Endodermal cell (in vitro differentiated cells): ENCODE data around the gene PRSS12. TPM values are rescaled to one million over a fixed set of nuclear protein-coding genes. Genes with fewer than 3 reads are reported as not detected.

Experiments used
- DNase-seq: peaks from one replicate; pipeline ENCODE4 v3.0.0-alpha.2; 2017
- H3K27ac ChIP-seq: 2 replicates; pipeline ENCODE4 v1.5.1; 2013; ENCODE audit warnings: mild to moderate bottlenecking, low read depth, low read length, moderate library complexity
- H3K27me3 ChIP-seq: 2 replicates; pipeline ENCODE4 v1.6.1; 2013; ENCODE audit warnings: mild to moderate bottlenecking, low read length, moderate library complexity; ENCODE audit not compliant: insufficient read depth, control insufficient read depth, poor library complexity, severe bottlenecking
- H3K36me3 ChIP-seq: 2 replicates; pipeline ENCODE4 v1.7.0; 2013; ENCODE audit warnings: mild to moderate bottlenecking, low read length, moderate library complexity; ENCODE audit not compliant: control insufficient read depth, insufficient read depth
- H3K4me1 ChIP-seq: one replicate; pipeline ENCODE4 v1.7.0; 2013; ENCODE audit warnings: low read length; ENCODE audit not compliant: control insufficient read depth, insufficient read depth
- H3K4me3 ChIP-seq: 2 replicates; pipeline ENCODE4 v1.5.1; 2013; ENCODE audit warnings: mild to moderate bottlenecking, low read length, moderate library complexity
- H3K9ac ChIP-seq: 2 replicates; pipeline ENCODE4 v1.6.1; 2013; ENCODE audit warnings: mild to moderate bottlenecking, low read length, moderate library complexity; ENCODE audit not compliant: poor library complexity, severe bottlenecking; ENCODE audit errors: extremely low read depth
- H3K9me3 ChIP-seq: 2 replicates; pipeline ENCODE4 v1.6.1; 2013; ENCODE audit warnings: mild to moderate bottlenecking, low read length, moderate library complexity; ENCODE audit not compliant: control insufficient read depth
- H3K27ac Mint-ChIP-seq: 2 replicates; pipeline ENCODE4 v1.8.0; 2020; ENCODE audit warnings: mixed read lengths
- H3K27me3 Mint-ChIP-seq: 2 replicates; pipeline ENCODE4 v1.8.0; 2021; ENCODE audit warnings: mild to moderate bottlenecking, mixed read lengths; ENCODE audit not compliant: insufficient read depth
- H3K36me3 Mint-ChIP-seq: 2 replicates; pipeline ENCODE4 v1.8.0; 2020; ENCODE audit warnings: low read depth, mixed read lengths
- H3K4me1 Mint-ChIP-seq: 2 replicates; pipeline ENCODE4 v1.8.0; 2020; ENCODE audit warnings: mixed read lengths
- H3K4me3 Mint-ChIP-seq: 2 replicates; pipeline ENCODE4 v1.8.0; 2020; ENCODE audit warnings: mild to moderate bottlenecking, moderate library complexity, mixed read lengths
- H3K9me3 Mint-ChIP-seq: 2 replicates; pipeline ENCODE4 v1.8.0; 2020; ENCODE audit warnings: mild to moderate bottlenecking, mixed read lengths
- WGBS, 2 experiments: methylation state at CpG; one replicate each; pipeline versions ENCODE4 v1.1.5 to v1.1.7; 2013; ENCODE audit warnings: missing lambda C conversion rate in 2 of 2, mixed read lengths in 1 of 2; ENCODE audit not compliant: insufficient coverage in 1 of 2, insufficient read length in 1 of 2; 5-methylcytosine and 5-hydroxymethylcytosine counted together
- total RNA-seq, 2 donors: library from RNA; stranded (reverse); fragmentation: NEBNext Ultra II Directional in 1 of 2; extraction: Animal tissue kit (Norgen Biotek cat#: 25700) in 1 of 2; gene quantifications; 2 replicates in 1 of 2; 3 replicates in 1 of 2; pipeline ENCODE4 v1.2.1, GENCODE V29; 2021
- TF ChIP-seq, protein P1 (sequence below): fragments of 200-600 bp; sonication (generic); conservative IDR thresholded peaks from 2 replicates; pipeline ENCODE4 v1.5.0; 2021; ENCODE audit warnings: antibody characterized with exemption, mild to moderate bottlenecking

The PRSS12 gene
- total RNA-seq, 2 donors from 2014 or later = 4.1 to 5.3 TPM

GRCh38 chr4:118367361-118367760 is 14.6 kb upstream of the PRSS12 start:
- no peak overlapping the region for H3K4me3 ChIP-seq
- Mint-ChIP-seq H3K4me3 (no peak overlapping the region), H3K36me3 (no peaks in the 10 kb centered on the region), H3K27me3 (no peaks in the 10 kb centered on the region), H3K27ac (no peak overlapping the region), H3K9me3 (no peaks in the 10 kb centered on the region), H3K4me1 (no peaks in the 10 kb centered on the region)
- no peak overlapping the region for H3K9ac ChIP-seq
- H3K9me3 ChIP-seq = no peaks in the 10 kb centered on the region
- 93% methylated on average over 3 of the region's 3 CpGs; no CpG with 5 or more reads in 1 of the 2 experiments for WGBS, 2 experiments
- DNase-seq = no peak
- no peaks in the 10 kb centered on the region for H3K27me3 ChIP-seq
- H3K36me3 ChIP-seq = no peaks in the 10 kb centered on the region
- TF ChIP-seq, protein P1, sequence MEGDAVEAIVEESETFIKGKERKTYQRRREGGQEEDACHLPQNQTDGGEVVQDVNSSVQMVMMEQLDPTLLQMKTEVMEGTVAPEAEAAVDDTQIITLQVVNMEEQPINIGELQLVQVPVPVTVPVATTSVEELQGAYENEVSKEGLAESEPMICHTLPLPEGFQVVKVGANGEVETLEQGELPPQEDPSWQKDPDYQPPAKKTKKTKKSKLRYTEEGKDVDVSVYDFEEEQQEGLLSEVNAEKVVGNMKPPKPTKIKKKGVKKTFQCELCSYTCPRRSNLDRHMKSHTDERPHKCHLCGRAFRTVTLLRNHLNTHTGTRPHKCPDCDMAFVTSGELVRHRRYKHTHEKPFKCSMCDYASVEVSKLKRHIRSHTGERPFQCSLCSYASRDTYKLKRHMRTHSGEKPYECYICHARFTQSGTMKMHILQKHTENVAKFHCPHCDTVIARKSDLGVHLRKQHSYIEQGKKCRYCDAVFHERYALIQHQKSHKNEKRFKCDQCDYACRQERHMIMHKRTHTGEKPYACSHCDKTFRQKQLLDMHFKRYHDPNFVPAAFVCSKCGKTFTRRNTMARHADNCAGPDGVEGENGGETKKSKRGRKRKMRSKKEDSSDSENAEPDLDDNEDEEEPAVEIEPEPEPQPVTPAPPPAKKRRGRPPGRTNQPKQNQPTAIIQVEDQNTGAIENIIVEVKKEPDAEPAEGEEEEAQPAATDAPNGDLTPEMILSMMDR = no peak
- H3K27ac ChIP-seq = no peak overlapping the region
- no peaks in the 10 kb centered on the region for H3K4me1 ChIP-seq

GRCh38 chr4:118363166-118363565 is 10.4 kb upstream of the PRSS12 start:
- no peaks in the 10 kb centered on the region for H3K4me1 ChIP-seq
- no peaks in the 10 kb centered on the region for H3K36me3 ChIP-seq
- H3K9me3 ChIP-seq = no peaks in the 10 kb centered on the region
- no peak overlapping the region for H3K4me3 ChIP-seq
- no peak overlapping the region for H3K27ac ChIP-seq
- Mint-ChIP-seq H3K9me3 (no peaks in the 10 kb centered on the region), H3K36me3 (no peaks in the 10 kb centered on the region), H3K4me1 (no peaks in the 10 kb centered on the region), H3K27ac (no peak overlapping the region), H3K27me3 (no peaks in the 10 kb centered on the region), H3K4me3 (no peak overlapping the region)
- no peak for DNase-seq
- WGBS, 2 experiments = 83 to 88% methylated on average over 1 to 2 of the region's 3 CpGs
- H3K27me3 ChIP-seq = no peaks in the 10 kb centered on the region
- TF ChIP-seq, protein P1 = no peak
- no peak overlapping the region for H3K9ac ChIP-seq

DNA sequence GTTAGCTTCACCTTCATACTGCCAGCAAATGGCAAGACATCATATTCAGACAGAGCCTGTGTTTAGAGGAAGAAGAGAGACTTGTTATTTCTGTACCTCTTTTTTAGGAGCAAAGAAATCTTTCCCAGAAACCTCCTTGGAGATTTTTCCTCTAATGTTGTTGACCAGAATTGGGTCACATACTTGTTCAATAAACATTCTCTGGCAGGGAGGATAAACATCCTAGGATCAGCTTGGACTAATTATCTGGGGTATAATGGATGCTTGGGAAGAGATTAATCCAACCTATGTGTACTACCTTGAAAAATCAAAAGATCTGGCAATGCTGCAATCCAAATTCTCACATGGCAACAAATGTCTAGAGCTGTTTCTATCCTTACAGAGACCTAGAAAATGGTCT is 8.4 kb upstream of the PRSS12 start:
- H3K4me3 ChIP-seq = no peak overlapping the region
- no peak overlapping the region for H3K9ac ChIP-seq
- TF ChIP-seq, protein P1 = no peak
- H3K4me3 Mint-ChIP-seq = no peak overlapping the region
- H3K4me1 Mint-ChIP-seq = peaks cover 5% of the 10 kb centered on the region
- H3K27ac Mint-ChIP-seq = no peak overlapping the region
- no peaks in the 10 kb centered on the region for H3K27me3 Mint-ChIP-seq
- no peaks in the 10 kb centered on the region for H3K9me3 Mint-ChIP-seq
- no peak overlapping the region for H3K27ac ChIP-seq
- H3K9me3 ChIP-seq = no peaks in the 10 kb centered on the region
- no peaks in the 10 kb centered on the region for H3K36me3 Mint-ChIP-seq
- no peaks in the 10 kb centered on the region for H3K4me1 ChIP-seq
- no peaks in the 10 kb centered on the region for H3K36me3 ChIP-seq
- no peaks in the 10 kb centered on the region for H3K27me3 ChIP-seq
- no peak for DNase-seq
